ENCODE results near the gene TIGD3. TPM values are rescaled to one million over a fixed set of nuclear protein-coding genes. Genes with fewer than 3 reads are reported as not detected.

Gene TIGD3
- total RNA-seq, 1 experiment from 2014 or later: 0.34 TPM

DNA sequence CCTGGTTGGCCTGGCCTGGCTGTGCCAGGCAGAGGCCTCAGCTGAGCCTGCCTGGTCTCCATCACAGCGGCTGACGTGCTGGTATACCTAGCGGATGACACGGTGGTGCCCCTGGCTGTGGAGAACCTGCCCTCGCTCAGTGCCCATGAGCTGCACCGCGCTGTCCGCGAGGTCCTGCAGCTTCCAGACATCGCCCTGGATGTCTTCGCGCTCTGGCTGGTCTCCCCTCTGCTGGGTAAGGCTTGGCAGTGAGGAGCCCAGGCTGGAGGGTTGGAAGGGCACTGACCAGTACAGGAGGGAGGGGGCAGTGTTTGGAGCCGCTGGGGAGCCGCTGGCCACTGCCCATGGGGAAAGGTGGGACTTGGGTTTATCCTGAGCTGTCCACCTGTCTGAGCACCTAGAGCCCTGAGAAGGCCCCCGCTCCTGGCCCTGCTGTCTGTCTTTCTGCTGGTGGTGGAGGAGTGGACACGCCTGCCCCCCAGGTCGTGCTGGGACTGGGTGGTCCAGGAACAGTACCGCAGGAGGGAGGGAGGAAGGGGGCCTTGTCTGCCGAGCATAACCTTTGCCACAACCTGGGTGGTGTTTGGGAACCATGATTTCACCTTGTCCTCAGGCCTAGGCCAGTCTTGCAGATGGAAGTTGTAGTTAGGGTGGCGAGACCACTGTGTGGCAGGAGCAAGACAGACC lies 34.9 kb downstream of the TIGD3 start:
- no peak for DNase-seq (ENCODE audit: low read depth)

DNA sequence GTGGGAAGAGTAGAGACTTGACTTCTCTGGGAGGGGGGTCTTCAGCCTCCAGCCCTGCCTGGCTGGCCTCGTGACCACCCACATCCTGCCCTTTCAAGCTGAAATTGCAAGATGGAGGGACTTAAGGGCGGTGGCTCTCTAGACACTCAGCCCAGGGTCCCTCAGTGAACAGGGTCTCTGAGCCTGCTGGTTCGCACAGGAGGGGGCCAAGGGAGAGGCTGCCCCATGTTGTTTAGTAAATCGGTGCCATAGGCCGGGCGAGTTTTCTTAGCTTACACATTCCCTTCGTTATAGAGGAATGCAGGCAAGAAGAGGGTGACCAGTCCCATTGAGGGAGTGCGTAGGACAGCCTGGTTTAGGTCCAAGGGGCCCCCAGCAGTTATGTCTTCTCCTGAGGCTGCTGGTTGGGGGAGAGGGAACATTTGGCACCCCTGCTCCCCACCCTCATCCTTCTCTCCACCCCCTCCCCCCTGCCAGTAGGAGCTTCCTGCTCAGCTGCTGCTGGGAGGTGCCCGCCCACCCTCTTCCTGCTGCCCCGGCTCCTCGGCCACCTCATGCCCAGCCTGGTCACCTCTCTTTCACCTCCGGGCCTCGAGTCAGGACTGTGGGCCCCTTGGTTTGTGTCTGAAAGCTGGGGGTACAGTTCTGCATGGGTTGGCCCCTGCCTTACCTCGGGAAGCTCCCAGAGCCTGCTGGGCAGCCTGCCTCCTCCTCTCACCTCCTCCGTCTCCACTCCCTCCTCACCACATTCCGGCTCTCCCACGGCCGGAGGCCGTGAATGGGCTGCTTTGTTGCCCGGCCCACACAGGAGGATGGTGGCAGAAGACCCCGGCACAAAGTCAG lies 35.8 kb downstream of the TIGD3 start:
- DNase-seq (ENCODE audit: low read depth): peak; percentile 50

DNA sequence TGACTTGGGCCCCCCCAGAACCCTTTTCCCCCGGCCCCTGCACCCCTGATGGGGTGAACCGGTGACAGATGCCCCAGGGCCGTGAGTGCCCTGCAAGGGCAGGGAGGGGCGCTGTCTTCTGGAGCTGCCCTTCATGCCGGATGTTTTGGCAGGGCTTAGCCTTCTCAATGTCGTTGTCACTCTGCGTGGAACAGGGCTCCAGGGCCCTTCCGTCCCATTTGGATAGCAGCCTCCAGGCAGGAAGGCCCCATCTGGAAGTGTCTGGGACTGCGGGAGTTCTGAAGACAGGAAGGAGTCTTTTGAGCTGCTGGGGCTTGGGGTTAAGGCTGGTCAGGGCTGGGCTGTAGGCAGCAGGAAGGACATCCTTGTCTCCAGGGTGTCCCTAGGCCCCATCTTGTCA lies 36.4 kb downstream of the TIGD3 start:
- peak; percentile 35 for DNase-seq (ENCODE audit: low read depth)

DNA sequence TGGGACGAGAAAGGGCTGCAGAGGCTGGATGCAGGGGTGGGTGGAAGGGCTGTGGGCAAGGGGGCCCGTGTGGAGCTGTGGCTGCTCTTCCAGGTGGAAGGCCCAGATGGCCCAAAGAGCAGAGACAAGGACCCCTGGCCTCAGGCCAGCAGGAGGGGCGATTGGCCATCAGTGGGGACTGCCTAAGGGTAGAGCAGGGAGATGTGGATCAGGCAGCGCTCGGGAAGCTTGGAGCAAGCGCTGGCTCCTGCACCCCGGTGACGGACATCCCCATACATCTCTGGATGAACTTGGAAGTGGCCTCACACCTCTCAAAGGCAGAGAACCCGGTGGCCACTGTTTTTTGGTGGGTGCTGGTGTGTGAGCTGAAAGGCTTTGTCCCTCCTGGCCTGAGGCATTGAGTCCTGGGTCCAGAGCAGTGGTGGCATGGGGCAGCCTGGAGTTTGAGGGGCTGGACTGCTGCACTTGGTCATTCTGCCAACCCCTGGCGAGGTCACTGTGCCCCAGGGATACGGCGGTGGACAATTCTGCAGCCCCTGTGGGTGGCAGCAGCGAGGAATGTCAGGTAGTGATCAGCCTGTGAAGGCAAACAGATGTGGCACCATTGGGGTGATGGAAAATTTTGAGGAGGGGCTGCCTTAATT lies 37.8 kb downstream of the TIGD3 start:
- no peak for DNase-seq (ENCODE audit: low read depth)

DNA sequence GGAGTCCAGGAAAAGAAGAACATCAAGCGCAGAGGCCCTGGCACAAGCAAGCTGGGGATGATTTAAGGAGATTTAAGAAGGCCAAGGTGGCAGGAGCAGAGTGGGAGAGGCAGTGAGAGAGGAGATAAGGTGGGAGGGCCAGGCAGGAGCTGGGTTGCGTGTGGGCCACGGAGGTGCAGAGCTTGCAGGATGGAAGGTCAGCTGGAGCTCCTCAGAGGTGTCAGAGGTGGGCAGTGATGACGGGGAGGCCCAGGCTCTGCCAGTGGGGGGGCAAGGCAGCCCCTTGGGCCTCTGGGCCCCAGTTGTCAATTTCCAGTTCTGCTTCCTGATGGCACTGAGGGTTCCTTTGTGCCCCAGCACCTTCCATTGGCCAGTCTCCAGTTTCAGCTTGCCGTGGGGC lies 38.3 kb downstream of the TIGD3 start:
- DNase-seq (ENCODE audit: low read depth): no peak

DNA sequence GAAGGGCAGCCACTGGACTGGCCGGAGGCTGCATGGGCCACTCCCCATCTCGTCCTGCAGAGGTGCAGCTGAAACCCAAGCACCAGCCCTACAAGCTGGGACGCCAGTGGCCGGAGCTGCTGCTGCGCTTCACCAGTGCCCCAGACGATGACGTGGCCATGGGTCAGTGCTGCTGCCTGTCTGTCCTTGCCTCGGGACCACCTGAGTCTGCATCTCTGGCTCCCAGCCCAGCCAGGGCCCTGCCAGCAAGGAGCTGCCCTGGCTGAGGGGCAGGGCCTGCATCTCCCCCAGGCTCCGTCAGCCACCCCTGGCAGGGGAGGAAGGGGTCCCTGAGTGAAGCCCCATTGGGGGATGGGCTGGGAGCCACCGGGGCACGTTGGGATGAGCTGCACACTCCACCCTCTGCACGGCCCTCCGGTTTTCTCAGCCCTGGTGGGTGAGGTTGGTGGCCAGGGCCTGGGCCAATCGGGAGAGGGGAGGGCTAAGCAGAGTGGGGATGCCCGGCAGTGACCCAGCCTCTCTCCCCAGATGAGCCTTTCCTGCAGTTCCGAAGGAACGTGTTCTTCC lies 39.0 kb downstream of the TIGD3 start:
- no peak for DNase-seq (ENCODE audit: low read depth)

DNA sequence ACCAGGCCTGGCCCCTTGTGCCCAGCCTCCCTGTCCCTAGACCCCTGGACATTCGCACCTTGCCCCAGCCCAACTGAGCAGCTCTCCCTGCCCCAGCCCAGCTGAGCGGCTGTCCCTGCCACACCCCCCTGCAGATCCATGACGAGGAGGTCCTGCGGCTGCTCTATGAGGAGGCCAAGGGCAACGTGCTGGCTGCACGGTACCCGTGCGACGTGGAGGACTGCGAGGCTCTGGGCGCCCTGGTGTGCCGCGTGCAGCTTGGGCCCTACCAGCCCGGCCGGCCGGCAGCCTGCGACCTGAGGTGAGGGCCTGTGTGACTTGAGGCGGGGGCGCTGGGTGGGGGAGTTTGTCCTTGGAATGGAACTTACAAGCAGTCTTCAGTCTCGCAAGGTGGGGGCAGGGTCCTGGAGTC lies 39.6 kb downstream of the TIGD3 start:
- no peak for DNase-seq (ENCODE audit: low read depth)

DNA sequence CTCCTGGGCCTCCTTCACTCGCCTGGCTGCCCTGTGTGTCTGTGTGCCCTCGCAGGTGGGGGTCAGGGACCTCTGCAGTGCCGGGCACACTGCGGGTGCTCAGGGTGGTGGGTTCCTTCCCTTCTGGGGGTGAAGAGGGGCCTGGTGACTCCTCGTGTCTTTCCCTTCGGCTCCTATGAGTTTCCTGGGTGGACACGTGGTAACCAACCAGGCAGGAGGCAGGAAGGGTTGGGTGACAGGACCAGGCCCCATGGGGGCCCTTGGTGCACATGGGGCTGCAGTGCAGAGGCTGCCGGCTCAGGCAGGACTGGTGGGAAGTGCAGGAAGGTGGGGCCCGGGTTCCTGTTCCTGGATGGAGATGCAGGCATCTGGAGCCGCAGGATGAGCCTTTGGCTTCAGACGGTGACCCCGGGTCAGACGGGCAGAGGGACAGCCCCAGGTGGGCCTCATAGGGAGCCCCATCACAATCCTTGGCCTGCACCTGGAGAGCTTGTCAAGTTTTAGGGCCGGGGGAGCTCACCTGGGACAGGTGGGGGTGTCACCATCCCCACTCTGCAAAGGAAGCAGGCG lies 41.5 kb downstream of the TIGD3 start:
- DNase-seq (ENCODE audit: low read depth): no peak

DNA sequence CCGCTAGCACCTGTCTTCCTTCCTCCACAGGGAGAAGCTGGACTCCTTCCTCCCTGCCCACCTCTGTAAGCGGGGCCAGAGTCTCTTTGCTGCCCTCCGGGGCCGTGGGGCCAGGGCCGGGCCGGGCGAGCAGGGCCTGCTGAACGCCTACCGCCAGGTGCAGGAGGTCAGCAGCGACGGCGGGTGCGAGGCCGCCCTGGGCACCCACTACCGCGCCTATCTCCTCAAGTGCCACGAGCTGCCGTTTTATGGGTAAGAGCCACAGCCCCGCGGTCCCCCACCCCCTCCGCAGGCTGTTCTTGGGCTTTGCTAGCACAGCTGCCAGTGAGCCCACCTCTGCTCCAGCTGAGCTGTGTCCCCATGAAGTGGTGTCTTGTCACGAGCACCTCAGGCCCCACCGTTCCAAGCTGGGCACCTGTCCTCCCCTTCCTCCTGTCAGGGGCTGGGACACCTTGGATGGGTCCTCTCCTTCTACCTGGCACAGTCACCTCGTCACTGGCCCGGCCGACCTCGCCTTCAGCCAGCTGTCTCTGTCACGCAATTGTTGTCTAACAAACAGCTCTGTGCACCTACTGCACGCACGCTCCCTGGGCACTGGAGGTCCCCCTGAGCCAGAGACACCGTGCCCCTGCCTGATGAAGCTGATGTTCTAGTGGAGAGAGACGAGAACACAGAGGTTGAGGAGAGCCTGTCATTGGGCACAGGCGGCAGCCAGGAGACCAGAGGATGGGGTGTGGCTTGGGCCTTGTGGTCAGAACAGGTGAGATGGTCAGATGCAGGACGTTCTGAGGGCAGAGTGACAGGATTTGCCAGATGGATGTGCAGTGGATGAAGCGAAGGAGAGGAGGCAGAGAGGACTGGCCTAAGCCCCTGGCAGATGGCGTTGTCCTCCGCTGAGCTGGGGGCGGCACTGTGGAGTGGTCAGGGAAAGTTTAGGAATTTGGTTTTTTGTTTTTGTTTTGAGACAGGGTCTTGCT lies 42.5 kb downstream of the TIGD3 start:
- DNase-seq (ENCODE audit: low read depth): no peak

DNA sequence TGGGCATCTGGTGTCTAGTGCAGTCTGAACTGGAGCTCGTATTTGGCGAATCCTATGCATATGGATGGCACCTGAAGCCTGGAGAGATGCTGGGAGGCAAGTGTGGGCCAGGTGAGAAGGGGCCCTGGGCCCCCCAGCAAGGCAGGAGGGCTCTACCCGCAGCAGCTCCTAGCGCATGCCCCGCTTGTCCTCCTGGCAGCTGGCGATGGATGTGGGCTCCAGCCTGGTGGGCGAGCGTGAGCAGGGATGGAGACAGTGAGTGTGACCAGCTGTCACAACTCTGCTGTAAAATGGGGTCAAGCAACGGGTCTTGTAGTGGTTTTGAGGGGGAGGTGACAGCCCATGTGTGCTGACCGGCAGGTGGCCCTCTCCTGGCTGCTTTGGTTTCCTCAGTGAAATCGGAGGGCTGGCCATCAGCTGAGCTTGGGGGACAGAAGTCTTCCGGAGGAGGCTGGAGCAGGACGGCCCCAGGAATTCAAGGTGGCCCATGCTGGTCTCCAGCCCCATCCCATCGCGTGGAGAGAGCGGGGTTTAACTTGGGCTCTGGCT lies 43.9 kb downstream of the TIGD3 start:
- no peak for DNase-seq (ENCODE audit: low read depth)

DNA sequence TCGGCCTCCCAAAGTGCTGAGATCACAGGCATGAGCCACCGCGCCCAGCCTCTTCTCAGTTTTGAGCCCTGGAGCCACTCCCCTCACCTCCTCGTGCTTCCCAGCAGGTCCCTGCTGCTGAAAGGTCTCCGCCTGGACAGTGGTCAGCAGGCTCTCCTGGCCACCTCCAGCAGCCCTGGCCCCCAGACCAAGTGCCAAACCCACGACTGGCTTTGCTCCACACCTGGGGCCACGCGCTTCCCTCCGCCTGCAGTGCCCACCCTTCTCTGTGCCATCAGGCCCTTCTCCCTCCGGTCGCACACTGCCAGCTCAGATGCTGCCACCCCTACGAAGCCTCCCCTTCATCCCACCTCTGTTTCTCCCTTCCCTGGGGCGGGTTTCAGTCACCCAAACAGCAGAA lies 44.7 kb downstream of the TIGD3 start:
- no peak for DNase-seq (ENCODE audit: low read depth)

DNA sequence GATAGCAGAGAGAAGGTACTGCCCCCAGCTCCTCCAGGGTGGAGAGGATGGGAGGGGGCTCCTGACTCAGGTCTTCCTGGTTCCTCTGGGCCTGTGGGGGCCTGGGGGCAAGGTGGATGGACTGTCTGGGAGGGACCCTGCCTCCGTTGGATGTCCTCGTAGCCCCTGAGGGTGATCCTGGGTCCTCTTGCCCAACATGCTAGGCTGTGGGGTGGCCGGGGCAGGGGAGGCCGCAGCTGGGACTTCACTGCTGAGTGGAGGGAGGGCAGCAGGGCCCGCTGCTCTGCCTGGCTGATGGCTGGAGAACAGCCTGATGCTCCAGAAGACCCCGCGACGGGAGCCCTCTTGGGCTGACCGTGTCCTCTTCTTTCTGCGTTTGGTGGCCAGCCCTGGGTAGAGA lies 45.3 kb downstream of the TIGD3 start:
- DNase-seq (ENCODE audit: low read depth): no peak

DNA sequence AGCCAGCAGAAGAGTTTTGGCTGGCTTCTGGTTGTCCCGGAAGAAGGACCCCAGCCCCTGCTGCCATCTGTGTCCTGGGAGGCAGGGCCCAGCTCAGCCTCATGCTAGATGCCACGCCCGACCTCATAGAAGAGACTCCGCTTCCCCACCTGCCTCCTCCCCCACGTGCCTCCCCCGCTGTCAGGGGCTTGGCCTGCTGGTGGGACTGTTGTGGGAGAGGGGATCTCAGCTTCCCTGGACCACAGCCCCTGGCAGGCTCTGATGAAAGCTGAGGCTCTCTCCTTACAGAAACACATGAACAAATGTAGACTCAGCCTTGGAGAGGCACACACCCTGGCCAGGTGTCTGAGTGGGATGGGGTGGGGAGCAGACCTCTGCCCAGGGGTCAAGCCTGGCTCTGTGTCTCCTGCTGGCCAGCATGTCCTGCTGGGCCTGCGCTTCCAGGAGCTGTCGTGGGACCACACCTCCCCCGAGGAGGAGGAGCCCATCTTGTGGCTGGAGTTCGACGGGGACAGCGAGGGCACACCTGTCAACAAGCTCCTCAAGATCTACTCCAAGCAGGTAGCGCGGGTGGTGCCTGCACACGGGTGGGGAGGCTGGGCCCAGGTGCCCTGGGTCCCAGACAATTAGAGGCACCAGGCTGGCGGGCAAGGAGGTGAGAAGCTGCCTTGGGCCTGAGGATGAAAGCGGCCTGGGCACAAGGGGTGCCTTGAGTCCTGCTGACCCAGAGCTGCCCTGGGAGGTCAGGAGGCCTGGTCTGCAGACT lies 45.9 kb downstream of the TIGD3 start:
- DNase-seq (ENCODE audit: low read depth): no peak

DNA sequence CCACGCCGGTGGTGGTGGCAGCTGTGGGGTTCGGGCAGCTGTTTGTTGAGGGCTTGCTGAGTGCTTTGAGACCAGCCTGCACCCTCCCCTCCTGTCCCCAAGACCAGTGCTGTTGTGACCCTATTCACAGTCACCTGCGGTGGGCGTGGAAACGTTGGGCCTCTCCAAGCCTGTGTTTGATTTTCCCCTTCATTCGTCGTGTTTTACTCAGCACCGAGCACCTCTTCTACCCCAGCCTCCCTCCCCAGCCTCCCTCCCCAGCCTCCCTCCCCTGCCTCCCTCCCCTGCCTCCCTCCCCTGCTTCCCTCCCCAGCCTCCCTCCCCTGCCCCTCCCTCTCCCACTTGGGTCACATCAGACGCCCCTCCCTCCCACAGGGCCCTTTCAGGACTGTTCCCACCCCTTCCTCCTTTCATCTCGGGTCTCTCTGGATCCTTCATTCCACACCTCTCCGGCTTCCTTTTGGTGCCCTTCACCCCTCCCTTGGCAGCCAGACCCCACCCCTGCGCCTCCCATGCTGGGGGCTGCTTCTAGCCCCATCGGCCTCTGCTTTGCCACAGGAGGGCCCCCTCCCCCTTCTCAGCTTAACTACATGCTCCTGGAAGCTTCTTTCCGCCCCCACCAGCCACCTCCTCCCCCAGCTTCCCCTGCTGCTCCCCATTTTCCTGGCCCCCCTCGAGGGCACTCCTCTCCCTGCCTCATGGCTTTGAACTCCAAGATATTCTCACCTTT lies 46.7 kb downstream of the TIGD3 start:
- no peak for DNase-seq (ENCODE audit: low read depth)

DNA sequence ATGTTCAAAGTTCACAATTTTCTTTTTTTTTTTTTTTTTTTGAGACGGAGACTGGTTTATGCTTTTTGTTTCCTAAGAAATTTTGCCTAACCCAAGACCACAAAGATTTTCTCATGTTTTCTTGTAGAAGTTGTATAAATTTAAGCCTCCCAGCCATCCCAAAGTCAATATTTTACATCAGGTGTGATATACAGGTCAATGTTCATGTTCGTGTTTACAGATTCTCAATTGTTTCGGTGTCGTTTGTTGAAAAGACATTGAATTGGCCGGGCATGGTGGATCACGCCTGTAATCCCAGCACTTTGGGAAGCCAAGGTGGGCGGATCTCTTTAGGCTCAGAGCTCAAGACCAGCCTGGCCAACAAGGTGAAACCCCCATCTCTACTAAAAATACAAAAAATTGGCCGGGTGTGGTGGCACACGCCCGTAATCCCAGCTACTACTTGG lies 47.3 kb downstream of the TIGD3 start:
- no peak for DNase-seq (ENCODE audit: low read depth)

DNA sequence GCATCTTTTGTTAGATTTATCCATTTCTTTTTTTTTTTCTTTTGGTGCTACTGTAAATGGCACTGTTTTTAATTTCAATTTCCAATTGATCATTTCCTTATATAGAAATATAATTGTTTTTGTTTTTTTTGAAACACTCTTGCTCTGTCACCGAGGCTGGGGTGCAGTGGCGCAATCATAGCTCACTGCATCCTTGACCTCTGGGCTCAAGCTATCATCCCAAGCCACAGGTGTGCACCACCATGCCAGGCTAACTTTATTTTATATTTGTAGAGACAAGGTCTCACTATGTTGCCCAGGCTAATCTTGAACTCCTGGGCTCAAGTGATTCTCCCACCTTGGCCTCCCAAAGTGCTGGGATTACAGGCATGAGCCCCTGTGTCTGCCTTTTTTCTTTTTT lies 48.2 kb downstream of the TIGD3 start:
- no peak for DNase-seq (ENCODE audit: low read depth)

DNA sequence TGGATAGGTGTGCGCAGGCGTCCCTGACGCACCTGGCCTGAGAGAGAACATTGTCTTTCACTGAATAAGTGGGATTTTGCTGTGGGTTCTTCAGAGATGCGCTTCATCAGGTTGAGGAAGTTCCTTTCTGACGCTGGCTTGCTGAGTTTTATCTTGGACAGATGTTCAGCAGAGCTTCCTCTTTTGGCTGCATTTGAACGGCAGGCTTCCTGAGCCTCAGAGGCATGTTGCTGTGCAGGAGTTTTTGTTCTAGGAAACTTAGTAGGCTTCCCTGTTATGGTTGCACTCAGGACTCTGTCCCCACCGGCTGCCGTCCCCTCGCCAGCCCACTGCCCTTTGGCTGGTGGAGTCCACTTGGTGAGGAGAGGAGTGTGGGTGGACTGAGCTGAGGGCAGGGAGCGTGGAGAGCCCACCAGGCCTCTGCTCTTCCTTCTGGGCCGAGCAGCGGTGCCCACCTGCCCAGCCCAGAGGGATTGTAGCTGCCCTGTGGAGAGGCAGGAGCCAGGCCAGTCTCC lies 49.1 kb downstream of the TIGD3 start:
- DNase-seq (ENCODE audit: low read depth): no peak

DNA sequence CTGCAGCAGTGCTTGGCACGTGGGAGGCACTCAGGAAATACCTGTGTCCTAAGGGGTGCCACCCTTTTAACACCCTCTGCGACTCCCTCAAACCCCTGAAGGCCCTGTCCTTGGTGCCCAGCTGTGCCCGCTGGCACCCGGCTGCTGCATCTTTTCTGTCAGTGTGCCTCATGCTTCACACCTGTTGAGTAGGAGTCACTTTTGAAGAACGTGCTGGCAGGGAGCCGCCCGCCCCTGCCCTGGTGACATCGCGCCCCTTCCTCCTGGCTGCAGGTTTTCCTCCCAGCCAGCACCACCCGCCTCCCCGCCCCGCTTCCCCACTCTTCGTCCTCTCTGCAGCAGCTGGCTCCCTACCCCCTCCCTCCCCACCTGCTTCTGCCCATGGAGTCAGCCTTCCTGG lies 49.7 kb downstream of the TIGD3 start:
- DNase-seq (ENCODE audit: low read depth): no peak

Data from Daoy (cell line).